Activated T-cell treated with anti-CD3 and anti-CD28 coated beads for 1 hour (primary cell): Measurements from ENCODE around the gene FAM222A.

Experiments
- DNase-seq: peaks from one replicate; pipeline ENCODE4 v3.0.0-alpha.2; 2020; ENCODE audit warnings: low read depth

FAM222A gene

GRCh38 chr12:109800536-109800935 lies 86.9 kb downstream of the FAM222A start:
- DNase-seq = no peak

- DNase-seq = no peak
These were observed 89.2 kb downstream of the FAM222A start for GRCh38 chr12:109802828-109803227.

- DNase-seq = no peak
These were observed 90.1 kb downstream of the FAM222A start for GRCh38 chr12:109803678-109804077.

GRCh38 chr12:109804820-109805761 lies 91.5 kb downstream of the FAM222A start:
- peak; percentile 55 for DNase-seq

- DNase-seq = no peak
These were observed 94.5 kb downstream of the FAM222A start for GRCh38 chr12:109807954-109808643.

GRCh38 chr12:109808876-109809646 lies 95.4 kb downstream of the FAM222A start:
- no peak for DNase-seq

- DNase-seq = no peak
These were observed 97.5 kb downstream of the FAM222A start for GRCh38 chr12:109810954-109811623.

GRCh38 chr12:109811624-109811995 lies 98.0 kb downstream of the FAM222A start:
- no peak for DNase-seq

GRCh38 chr12:109813810-109814416 lies 100.3 kb downstream of the FAM222A start:
- no peak for DNase-seq

GRCh38 chr12:109814600-109815150 lies 101.0 kb downstream of the FAM222A start:
- no peak for DNase-seq

- DNase-seq = no peak
These were observed 101.6 kb downstream of the FAM222A start for GRCh38 chr12:109815225-109815624.

- no peak for DNase-seq
These were observed 102.4 kb downstream of the FAM222A start for GRCh38 chr12:109815757-109816617.

- no peak for DNase-seq
These were observed 103.2 kb downstream of the FAM222A start for GRCh38 chr12:109816870-109817269.

GRCh38 chr12:109817627-109818231 lies 104.1 kb downstream of the FAM222A start:
- DNase-seq = no peak

- DNase-seq = no peak
These were observed 104.6 kb downstream of the FAM222A start for GRCh38 chr12:109818253-109818652.

- DNase-seq = no peak
These were observed 105.4 kb downstream of the FAM222A start for GRCh38 chr12:109818905-109819500.
